Left lung (tissue), 10 donors: ENCODE measurements around the gene UNC119B. TPM values are rescaled to one million over a fixed set of nuclear protein-coding genes. Genes with fewer than 3 reads are reported as not detected.

Source experiments
- ATAC-seq: fragments of 200-7000 bp; cut with Tn5 transposase; one replicate; pipeline ENCODE4 v1.9.1; 2020; ENCODE audit warnings: moderate library complexity
- DNase-seq, 4 donors: peaks; one replicate each; pipeline ENCODE4 v3.0.0-alpha.2; 2013 to 2020
- H3K27ac ChIP-seq, 2 donors: fragments of 200-600 bp; sonication (generic) in 1 of 2; one replicate each; pipeline versions ENCODE4 v1.5.0 to v1.8.0; 2020 to 2021
- H3K27me3 ChIP-seq, 2 donors: fragments of 200-600 bp; sonication (generic) in 1 of 2; one replicate each; pipeline versions ENCODE4 v1.5.0 to v1.8.0; 2020 to 2021
- H3K36me3 ChIP-seq, 2 donors: fragments of 200-600 bp; sonication (generic) in 1 of 2; one replicate each; pipeline versions ENCODE4 v1.5.0 to v1.8.0; 2020 to 2021
- H3K4me1 ChIP-seq, 2 donors: fragments of 200-600 bp; one replicate each; pipeline ENCODE4 v1.8.0; 2021
- H3K4me3 ChIP-seq, 2 donors: fragments of 200-600 bp; sonication (generic) in 1 of 2; one replicate each; pipeline versions ENCODE4 v1.5.0 to v1.8.0; 2020 to 2021; ENCODE audit warnings: mild to moderate bottlenecking in 1 of 2
- H3K9me3 ChIP-seq, 2 donors: fragments of 200-600 bp; sonication (generic) in 1 of 2; one replicate each; pipeline versions ENCODE4 v1.5.0 to v1.8.0; 2020 to 2021
- intact Hi-C, 2 donors: fragments of 100-400 bp; cut with DNase I; formaldehyde crosslinking; loops; one replicate each; pipeline versions ENCODE4 v1.11.2 to v1.14.2; 2022
- polyA plus RNA-seq, 6 donors: library from polyadenylated mRNA; unstranded; fragments of 120-200 nt; gene quantifications; one replicate each; pipeline ENCODE4 v1.2.1, GENCODE V29; 2013; ENCODE audit not compliant: insufficient read length in 6 of 6
- total RNA-seq, 2 donors: library from RNA; stranded (reverse); fragmentation: NEBNext Ultra II Directional; extraction: Animal tissue kit (Norgen Biotek cat#: 25700); gene quantifications; one replicate each; pipeline ENCODE4 v1.2.1, GENCODE V29; 2021
- TF ChIP-seq, protein P1 (sequence below), 2 donors: fragments of 200-600 bp; sonication (generic) in 1 of 2; IDR thresholded peaks; one replicate each; pipeline versions ENCODE4 v1.5.0 to v1.8.0; 2021; ENCODE audit warnings: antibody characterized with exemption in 2 of 2
- donor health status: DM: no; HTN: yes; CAD: no.
- donor health status: DM: no; HTN: no; CAD: no.

Gene UNC119B
- total and polyA plus RNA-seq, 8 donors = 23.3 to 63.2 (median 55.0) TPM

DNA sequence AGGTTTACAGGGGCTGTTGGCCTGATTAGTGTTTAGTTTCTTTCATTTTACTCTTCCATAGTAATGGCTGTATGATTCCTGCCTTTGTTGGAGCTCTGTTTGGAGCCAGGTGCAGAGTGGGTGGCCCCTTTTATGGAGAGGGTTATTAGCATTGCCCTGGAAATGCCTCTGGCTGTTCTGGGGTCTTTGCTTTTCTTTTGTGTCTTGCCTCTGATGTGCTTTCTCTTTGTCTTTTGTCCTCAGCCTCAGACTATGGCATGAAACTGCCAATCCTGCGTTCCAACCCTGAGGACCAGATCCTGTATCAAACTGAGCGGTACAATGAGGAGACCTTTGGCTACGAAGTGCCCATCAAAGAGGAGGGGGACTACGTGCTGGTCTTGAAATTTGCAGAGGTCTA lies 16.4 kb upstream of the UNC119B start:
- DNase-seq (no peak), ATAC-seq (no peak)
- H3K4me3 ChIP-seq = no peak overlapping the region
- no peaks in the 10 kb centered on the region for H3K27me3 ChIP-seq
- no peaks in the 10 kb centered on the region for H3K9me3 ChIP-seq
- H3K36me3 ChIP-seq = peaks cover 0 to 49% of the 10 kb centered on the region in 2 donors
- peak overlapping the region in 1 of 2 donors; percentile 1 for H3K27ac ChIP-seq
- intact Hi-C loops = no loop called here
- peaks cover 19 to 68% of the 10 kb centered on the region in 2 donors for H3K4me1 ChIP-seq
- TF ChIP-seq, protein P1, sequence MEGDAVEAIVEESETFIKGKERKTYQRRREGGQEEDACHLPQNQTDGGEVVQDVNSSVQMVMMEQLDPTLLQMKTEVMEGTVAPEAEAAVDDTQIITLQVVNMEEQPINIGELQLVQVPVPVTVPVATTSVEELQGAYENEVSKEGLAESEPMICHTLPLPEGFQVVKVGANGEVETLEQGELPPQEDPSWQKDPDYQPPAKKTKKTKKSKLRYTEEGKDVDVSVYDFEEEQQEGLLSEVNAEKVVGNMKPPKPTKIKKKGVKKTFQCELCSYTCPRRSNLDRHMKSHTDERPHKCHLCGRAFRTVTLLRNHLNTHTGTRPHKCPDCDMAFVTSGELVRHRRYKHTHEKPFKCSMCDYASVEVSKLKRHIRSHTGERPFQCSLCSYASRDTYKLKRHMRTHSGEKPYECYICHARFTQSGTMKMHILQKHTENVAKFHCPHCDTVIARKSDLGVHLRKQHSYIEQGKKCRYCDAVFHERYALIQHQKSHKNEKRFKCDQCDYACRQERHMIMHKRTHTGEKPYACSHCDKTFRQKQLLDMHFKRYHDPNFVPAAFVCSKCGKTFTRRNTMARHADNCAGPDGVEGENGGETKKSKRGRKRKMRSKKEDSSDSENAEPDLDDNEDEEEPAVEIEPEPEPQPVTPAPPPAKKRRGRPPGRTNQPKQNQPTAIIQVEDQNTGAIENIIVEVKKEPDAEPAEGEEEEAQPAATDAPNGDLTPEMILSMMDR (IDR thresholded peaks at IDR 0.05) = no peak

DNA sequence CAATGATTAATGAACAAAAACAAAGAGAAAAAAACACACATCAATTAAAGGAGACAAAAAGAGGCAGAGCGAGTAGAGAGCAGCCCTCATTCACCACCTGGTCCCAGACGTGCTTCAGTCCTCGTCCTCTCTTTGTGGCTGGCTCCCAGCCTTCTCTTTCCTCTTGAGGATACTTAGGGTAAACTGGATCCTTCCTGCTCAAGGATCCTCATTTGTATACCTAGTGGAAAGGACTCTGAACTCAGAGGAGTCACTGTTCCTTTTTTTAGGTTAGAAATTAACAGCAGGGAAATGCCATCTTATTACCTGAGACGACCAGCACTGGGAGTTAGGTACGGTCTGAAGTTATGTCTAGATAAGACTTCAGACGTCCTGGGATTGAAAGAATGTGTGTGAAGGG lies 13.6 kb upstream of the UNC119B start:
- Histone ChIP-seq H3K9me3 (no peaks in the 10 kb centered on the region), H3K4me1 (peaks cover 6 to 55% of the 10 kb centered on the region in 2 donors), H3K27ac (peak overlapping the region in 1 of 2 donors; percentile 36), H3K36me3 (peaks cover 0 to 77% of the 10 kb centered on the region in 2 donors), H3K4me3 (no peak overlapping the region), H3K27me3 (no peaks in the 10 kb centered on the region)
- intact Hi-C loops = no loop called here
- TF ChIP-seq, protein P1 (IDR thresholded peaks at IDR 0.05) = no peak
- peak in 1 of 4 donors; percentile 47 for DNase-seq
- peak; percentile 91 for ATAC-seq

DNA sequence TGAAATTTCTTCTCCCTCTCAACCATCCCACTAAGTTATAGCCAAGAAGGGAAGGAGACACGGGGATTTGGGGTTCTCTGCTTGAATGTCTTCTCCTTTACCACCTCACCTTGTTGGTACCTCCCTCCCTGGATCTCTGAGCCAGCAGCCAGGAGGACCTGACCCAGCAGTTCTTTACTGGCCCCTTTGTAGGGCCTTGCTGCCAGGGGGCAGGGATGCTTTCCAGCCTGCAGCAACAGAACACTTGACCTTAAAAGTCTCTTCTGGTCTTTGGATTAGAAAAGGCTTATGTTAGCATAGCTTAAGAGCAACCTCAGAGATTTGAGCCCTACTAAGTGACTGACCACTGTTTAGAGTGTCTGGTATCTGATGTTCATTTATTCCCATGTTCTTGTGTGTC lies 12.9 kb upstream of the UNC119B start:
- no peak for DNase-seq
- Histone ChIP-seq H3K36me3 (peaks cover 0 to 84% of the 10 kb centered on the region in 2 donors), H3K4me1 (peaks cover 6 to 48% of the 10 kb centered on the region in 2 donors), H3K27ac (peak overlapping the region; percentile 36 to 81), H3K4me3 (no peak overlapping the region), H3K9me3 (no peaks in the 10 kb centered on the region), H3K27me3 (no peaks in the 10 kb centered on the region)
- ATAC-seq = peak; percentile 63
- TF ChIP-seq, protein P1 (IDR thresholded peaks at IDR 0.05) = no peak
- intact Hi-C loops = no loop called here

DNA sequence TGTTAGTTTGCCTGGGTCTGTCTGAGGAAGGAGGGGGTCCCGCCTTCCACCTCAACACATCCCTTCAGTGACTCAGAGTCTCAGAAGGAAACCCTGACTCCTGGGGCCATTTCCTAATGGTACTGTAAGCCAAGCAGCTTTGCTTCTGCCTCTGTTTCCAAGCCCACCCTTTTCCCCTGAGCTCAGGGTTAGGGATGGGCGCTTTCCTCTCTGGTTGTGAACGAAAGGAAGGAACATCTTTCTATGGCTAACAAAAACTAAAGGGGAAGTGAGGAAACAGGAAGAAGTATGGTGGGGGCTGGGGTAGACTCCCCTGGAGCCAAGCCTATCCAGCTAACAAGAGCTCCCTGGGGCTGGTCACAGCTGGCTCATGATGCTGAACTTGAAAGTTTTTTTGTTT lies 11.6 kb upstream of the UNC119B start:
- no peak overlapping the region for H3K4me3 ChIP-seq
- TF ChIP-seq, protein P1 (IDR thresholded peaks at IDR 0.05) = no peak
- DNase-seq = no peak
- H3K9me3 ChIP-seq = no peaks in the 10 kb centered on the region
- peaks cover 6 to 37% of the 10 kb centered on the region in 2 donors for H3K4me1 ChIP-seq
- intact Hi-C loops = no loop called here
- H3K27me3 ChIP-seq = no peaks in the 10 kb centered on the region
- no peak for ATAC-seq
- H3K36me3 ChIP-seq = peaks cover 0 to 90% of the 10 kb centered on the region in 2 donors
- peak overlapping the region in 1 of 2 donors; percentile 81 for H3K27ac ChIP-seq

DNA sequence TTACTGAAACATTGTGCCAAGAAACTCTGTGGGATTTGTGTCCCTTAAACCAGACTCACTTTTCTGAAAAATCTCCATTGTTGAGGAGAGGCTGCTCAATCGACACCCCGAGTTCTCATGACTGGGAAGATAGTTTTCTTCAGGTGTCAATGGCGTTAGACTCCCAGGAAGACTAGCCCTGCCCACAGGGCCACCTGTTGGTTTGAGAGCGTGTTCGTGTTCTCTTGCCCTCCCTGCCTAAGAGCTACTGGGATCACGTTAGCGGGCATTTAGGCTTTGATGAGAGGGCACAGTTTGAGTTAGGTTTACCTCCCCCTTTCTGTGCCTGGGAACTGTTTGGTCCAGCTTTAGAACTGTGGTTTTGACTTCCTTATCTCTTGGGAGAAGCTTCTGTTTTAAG lies 10.7 kb upstream of the UNC119B start:
- no peak for ATAC-seq
- peaks cover 0 to 83% of the 10 kb centered on the region in 2 donors for H3K36me3 ChIP-seq
- DNase-seq = no peak
- H3K27me3 ChIP-seq = no peaks in the 10 kb centered on the region
- no peak overlapping the region for H3K4me3 ChIP-seq
- H3K9me3 ChIP-seq = no peaks in the 10 kb centered on the region
- H3K27ac ChIP-seq = peak overlapping the region in 1 of 2 donors; percentile 81
- H3K4me1 ChIP-seq = peaks cover 9 to 36% of the 10 kb centered on the region in 2 donors
- TF ChIP-seq, protein P1 (IDR thresholded peaks at IDR 0.05) = no peak
- intact Hi-C loops = no loop called here
